GM12873 (cell line): ENCODE data around the gene DIS3L2.

ENCODE experiments used
- TF ChIP-seq, protein P1 (sequence below): IDR thresholded peaks from 2 replicates; pipeline ENCODE4 v1.5.1; 2012; ENCODE audit warnings: low read depth, mild to moderate bottlenecking, moderate library complexity, low read length, control low read depth; ENCODE audit not compliant: insufficient read depth; ENCODE audit errors: missing control alignments

DIS3L2 gene

GRCh38 chr2:232246245-232246644 lies 284.7 kb downstream of the DIS3L2 start:
- TF ChIP-seq, protein P1, sequence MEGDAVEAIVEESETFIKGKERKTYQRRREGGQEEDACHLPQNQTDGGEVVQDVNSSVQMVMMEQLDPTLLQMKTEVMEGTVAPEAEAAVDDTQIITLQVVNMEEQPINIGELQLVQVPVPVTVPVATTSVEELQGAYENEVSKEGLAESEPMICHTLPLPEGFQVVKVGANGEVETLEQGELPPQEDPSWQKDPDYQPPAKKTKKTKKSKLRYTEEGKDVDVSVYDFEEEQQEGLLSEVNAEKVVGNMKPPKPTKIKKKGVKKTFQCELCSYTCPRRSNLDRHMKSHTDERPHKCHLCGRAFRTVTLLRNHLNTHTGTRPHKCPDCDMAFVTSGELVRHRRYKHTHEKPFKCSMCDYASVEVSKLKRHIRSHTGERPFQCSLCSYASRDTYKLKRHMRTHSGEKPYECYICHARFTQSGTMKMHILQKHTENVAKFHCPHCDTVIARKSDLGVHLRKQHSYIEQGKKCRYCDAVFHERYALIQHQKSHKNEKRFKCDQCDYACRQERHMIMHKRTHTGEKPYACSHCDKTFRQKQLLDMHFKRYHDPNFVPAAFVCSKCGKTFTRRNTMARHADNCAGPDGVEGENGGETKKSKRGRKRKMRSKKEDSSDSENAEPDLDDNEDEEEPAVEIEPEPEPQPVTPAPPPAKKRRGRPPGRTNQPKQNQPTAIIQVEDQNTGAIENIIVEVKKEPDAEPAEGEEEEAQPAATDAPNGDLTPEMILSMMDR: no peak

DNA sequence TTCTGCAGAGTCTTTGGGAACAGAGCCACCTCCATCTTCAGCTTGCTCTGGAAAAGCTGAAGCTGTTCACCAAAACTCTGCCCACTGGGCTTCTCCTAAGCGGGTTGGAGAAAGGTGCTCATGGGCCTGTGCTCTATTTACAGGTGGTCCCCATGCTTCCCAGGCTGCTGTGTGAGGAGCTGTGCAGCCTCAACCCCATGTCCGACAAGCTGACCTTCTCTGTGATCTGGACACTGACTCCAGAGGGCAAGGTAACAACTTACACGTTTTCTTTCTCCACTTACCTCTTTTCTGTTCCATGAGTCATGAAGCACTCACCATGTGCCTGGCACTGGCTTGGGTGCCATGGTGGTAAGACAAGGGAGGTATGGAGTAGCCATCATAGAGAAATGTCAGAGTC lies 287.6 kb downstream of the DIS3L2 start:
- TF ChIP-seq, protein P1: no peak

DNA sequence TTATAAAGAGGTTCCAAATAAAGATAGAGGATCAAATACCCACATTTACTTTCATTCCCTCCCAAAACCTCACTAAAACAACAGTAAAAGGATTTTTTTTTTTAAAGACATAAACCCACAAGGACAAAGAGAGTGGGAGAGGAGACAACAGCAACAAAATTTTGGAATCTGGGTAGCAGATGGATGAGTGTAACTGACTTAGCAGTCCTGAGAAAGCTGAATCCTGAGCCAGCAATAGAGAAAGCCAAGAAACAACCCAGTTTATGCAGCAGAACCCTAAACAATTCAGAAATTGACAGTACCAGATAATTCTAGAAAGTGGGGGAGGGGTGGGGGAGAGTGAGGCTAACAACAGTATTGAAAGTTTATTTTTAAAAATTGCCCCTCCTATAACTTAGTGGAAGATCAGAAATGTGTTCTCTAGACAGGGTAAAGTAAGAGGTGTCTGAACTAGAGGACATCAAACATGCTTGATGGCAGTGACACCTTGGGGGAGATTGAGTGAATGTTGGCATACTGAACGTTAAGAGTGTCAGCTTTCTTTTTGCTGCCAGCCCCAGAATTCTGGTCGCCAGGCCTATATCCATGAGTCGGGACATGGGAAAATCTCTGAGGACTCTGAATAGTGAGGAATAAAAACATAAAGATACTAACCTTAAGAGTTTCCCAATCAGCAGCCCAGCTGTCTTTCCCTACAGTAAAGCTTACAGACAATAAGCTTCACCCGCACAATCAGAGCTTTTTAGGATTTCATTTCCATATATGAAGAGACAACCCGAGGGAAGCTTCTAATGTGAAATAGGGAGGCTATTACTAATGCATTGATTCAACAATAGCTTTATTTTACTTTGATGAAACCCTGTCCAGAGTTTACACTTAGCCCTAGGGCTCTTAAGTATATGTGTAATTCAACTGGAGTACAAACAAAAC lies 289.0 kb downstream of the DIS3L2 start:
- TF ChIP-seq, protein P1: no peak

DNA sequence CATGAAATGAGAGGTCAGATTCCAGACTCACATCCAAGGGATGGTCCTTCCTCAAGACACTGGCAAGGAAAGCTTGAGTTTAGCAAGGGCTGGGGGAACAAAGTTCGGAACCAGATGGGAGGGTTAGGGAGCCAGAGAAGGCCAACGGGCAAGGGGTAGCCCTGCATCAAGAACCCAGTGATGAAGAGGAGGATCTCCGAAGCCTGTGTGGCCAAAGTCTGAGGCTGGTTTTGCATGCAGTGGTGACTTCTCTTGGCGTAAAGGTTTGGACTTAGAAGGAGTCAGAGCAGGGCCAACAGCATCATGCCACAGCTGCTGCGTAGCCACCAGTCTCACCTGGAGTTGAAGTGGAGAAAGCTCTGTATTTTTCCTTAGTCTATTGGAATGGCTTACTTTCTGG lies 293.5 kb downstream of the DIS3L2 start:
- TF ChIP-seq, protein P1: no peak

DNA sequence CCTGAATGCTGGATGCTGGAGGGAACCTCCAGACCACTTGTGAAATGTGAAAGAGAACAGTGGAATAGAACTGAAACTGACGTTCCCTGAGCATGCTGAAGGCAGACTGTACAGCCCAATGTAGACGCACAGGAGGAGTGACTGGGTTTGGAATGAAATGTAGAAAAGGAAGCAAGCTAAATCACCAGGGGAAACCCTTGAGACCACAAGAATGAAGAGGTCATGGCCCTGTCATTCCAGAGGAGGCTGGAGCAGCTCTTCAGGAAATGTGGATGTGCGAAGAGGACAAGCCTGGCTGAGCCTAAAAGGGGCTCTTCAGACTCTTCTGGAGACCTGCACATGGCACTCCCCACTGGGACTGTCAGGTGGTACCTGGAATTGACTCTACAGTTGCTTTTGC lies 298.6 kb downstream of the DIS3L2 start:
- TF ChIP-seq, protein P1: no peak

DNA sequence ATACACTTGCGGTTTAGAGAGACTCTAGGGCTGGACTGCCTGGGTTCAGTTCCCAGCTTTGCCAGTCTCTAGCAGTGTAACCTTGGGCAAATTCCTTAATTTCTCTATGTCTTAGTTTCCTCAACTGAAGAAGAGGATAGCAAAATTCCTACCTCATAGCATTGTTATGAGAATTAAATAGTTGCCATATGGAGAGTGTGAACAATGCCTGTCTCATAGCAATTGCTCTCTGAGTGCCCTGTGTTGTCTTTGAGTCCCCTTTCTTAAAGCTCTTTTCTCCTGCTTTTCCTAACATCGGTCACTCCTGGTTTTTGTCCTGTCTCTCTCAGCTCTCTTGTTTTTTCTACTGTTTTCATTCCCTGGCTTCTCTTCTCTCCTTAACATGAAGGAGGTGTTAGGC lies 300.3 kb downstream of the DIS3L2 start:
- TF ChIP-seq, protein P1: no peak

- TF ChIP-seq, protein P1: no peak
These were observed 301.8 kb downstream of the DIS3L2 start for GRCh38 chr2:232263295-232263694.
